HG02852 (cell line): Measurements from ENCODE around the gene VIL1.

Experiments used
- ATAC-seq: cut with Tn5 transposase; IDR thresholded peaks from one replicate; pipeline ENCODE4 v1.9.1; 2021; ENCODE audit warnings: mild to moderate bottlenecking, moderate library complexity; ENCODE audit not compliant: unreplicated experiment

The VIL1 gene

GRCh38 chr2:218405086-218405745 lies 13.7 kb upstream of the VIL1 start:
- ATAC-seq: no peak

- no peak for ATAC-seq
Measured at GRCh38 chr2:218405746-218406208, 13.1 kb upstream of the VIL1 start.

- ATAC-seq: peak; percentile 75
Measured at GRCh38 chr2:218406209-218406948, 12.5 kb upstream of the VIL1 start.

DNA sequence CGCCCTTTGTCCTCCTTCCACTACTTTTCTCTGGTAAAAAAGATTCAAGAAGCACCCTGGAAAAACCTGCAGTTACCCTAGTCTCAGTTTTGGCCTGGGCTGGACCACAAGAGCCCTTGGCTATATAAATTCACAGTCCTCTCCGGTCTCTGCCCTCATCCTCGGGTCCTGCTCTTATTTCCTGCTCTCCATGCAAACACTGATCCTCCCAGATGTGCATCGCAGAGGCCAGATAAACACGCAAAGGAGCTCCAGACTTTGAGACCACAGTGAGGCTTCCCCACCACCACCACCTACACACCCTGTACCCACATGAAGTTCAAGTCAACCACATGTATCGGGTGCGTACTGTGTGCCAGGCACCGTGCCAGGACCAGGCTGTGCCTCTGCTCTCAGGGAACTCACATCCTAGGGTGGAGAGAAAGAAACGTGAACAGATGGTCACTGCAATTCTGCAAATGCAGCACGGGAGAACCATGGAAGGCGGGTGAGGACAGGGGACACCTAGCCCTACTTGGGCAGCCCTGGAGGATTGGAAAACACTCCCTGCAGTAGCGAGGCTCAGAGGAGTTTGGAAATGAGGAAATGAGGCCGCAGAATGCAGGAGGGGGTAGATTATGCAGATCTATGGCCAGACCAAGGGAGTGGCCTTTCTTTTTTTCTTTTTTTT lies 11.8 kb upstream of the VIL1 start:
- peak; percentile 1 for ATAC-seq

DNA sequence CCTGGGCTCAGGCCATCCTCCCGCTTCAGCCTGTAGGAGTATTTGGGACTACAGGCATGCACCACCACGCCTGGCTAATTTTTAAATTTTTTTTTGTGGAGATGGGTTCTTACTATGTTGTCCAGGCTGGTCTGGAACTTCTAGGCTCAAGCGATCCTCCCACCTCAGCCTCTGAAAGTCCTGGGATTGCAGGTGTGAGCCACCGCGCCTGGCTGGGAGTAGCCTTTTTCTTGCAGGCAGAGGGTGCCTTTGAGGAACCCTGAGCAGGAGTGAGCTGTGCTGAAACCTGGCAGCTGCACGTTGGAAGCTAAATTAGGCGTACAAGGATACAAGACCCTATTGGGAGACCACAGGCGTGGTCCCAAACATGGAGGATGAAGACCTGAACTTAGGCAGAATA lies 11.2 kb upstream of the VIL1 start:
- ATAC-seq: no peak

DNA sequence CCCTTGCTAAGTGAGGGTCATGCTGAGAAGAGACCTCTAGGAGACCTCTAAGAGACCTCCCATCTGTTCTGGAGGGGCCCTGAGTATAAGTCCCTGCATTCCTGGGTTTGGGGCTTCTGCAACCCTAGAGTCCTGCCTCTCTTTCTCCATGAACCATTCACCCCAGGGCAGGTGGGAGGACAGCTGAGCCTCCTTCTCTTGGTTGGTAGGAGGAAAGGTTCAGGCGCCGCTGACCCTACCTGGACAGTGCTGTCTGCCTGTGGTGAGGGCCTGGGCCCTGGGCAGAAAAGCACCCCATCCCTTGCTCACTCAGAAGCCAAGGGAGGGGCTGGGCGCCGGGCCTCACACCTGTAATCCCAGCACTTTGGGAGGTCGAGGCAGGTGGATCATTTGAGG lies 604 bp upstream of the VIL1 start:
- no peak for ATAC-seq

GRCh38 chr2:218419630-218420216 lies 800 bp downstream of the VIL1 start:
- ATAC-seq: no peak

- ATAC-seq: no peak
Measured at GRCh38 chr2:218421027-218421426, 2.1 kb downstream of the VIL1 start.

DNA sequence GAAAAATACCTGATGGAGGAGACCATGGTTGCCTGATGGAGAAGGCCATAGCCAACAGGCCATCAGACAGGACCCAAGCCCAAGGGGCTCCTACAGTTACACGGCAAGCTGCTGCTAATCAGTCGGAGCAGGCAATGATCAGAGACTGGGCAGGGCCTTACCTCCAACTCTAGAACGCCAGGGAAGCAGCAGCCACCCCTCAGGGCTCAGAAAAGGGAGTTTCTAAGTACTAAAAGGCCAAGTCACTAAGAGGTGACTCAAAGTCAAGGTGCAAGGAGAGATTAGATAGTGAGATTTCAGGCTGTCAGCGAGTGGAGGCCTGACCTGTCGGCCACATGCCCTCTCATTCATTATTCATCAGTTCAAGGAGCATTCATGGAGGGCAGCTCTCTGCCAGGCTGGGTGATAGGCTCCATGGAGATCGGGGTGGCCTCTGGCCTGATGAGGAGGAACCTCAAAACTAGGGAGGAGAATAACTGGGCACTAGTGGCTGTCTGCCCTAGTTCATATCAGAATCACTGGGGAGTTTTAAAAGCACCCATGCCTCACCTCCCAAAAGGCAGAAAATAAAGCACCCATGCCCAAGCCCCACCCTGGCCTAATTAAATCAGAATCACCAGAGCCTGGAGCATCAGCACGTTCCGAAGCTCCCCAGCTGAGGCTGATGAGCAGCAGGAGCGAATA lies 3.6 kb downstream of the VIL1 start:
- ATAC-seq: no peak

- no peak for ATAC-seq
Measured at GRCh38 chr2:218423584-218423983, 4.7 kb downstream of the VIL1 start.

DNA sequence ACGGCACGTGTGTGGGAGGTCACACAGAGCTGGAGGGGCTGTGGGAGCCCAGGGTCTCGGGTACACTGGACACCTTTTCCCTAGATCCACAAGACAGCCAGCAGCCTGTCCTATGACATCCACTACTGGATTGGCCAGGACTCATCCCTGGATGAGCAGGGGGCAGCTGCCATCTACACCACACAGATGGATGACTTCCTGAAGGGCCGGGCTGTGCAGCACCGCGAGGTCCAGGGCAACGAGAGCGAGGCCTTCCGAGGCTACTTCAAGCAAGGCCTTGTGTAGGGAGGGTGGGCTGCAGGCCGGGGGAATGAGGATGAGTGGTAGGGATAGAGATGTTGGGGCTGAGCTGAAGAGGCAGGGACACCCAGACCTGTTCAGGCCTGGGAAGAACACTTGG lies 6.6 kb downstream of the VIL1 start:
- no peak for ATAC-seq

GRCh38 chr2:218427741-218428140 lies 8.8 kb downstream of the VIL1 start:
- no peak for ATAC-seq

GRCh38 chr2:218428846-218429558 lies 10.1 kb downstream of the VIL1 start:
- no peak for ATAC-seq

DNA sequence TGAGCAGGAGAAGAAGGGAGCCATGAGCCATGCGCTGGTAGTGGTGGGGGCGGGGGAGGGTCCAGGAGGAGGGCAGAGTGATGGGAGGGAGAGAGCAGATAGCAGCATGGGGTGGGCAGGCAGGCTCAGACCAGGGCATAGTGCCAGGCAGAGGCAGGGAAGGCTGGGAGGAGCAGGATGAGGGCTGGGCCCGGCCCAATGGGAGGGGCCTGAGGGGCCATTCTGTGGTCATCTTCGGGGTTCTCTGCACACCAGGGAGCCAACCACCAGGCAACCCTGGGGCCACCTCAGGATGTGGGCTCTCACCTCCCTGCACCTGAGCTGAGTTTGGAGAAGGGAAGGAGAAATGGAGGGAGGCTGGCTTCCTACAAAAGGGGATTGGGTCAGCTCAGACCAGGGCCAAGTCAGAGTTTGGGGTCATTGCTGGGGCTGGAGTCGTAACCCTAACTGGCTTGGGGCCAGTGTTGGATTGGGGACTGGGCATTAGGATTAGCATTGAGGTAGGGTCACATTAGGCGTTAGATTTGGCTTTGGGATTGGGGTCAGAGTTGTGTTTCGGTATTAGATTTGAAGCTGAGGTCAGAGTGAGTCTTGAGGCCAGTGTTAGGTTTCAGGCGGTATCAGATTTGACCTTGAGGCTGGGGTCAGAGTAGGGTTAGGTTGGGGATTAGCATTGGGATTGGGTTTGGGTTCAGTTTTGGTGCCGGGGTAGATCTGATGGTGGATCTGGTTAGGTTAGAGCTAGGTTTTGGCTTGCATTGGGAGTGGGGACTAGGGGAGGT lies 11.2 kb downstream of the VIL1 start:
- no peak for ATAC-seq

DNA sequence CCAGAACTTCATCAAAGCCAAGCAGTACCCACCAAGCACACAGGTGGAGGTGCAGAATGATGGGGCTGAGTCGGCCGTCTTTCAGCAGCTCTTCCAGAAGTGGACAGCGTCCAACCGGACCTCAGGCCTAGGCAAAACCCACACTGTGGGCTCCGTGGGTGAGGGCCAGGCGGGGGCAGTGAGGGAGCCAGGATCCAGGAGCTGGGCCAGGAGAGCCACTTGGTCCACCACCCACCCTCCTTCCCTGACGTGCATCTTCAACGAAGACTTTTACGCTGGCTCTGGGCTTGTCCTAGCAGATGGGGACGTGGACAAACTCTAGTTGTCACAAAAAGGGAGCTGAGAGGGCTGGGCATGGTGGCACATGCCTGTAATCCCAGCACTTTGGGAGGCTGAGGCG lies 11.8 kb downstream of the VIL1 start:
- ATAC-seq: no peak

- ATAC-seq: no peak
Measured at GRCh38 chr2:218431878-218432277, 13.0 kb downstream of the VIL1 start.

- ATAC-seq: no peak
Measured at GRCh38 chr2:218432676-218433365, 13.9 kb downstream of the VIL1 start.

GRCh38 chr2:218434456-218434855 lies 15.5 kb downstream of the VIL1 start:
- no peak for ATAC-seq
